ENCODE results near the gene LIN28B. TPM values are rescaled to one million over a fixed set of nuclear protein-coding genes. Genes with fewer than 3 reads are reported as not detected.
"Not testable (repeated sequence)": the region's sequence is repeated elsewhere in the genome, so short reads cannot be mapped to it uniquely, and the experiment has no call there.

LIN28B gene
- total and polyA plus RNA-seq, 8 donors: 0.22 TPM; not detected in 7

DNA sequence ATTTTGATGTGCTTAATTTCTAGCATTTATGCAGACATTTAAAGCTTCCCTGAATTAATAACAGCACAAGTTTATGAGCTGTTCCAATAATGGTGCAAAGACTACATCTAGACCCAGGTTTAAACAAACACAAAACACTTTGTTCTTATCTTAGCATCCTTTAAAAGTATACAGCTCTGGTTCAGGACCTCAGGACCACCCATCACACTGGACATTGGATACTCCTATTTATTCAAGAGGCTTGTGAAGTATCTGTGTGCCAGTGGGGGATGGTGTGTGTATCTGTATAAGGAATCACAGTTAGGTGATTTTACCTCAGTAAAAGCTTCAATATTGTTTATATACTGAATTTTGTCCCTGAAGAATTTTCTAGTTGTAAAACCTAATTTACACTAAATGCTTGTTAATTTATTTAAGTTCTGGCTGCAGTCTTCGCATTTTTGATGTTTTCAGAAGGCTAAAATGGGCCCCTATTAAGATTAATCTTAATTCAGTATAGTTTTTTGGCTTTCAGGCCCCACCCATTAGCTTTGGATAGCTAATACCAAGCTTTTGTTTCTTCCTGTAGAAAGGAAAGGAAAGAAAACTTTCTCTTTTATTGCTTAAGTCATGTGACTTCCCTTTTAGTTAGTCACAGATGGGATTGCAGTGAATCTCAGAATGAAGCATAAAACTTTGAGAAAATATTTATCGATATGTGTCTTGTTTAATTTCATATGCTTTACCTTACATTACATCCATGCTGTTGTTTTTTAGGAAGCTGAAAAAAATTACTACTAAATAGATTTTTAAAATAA lies 13.1 kb downstream of the LIN28B start:
- Histone ChIP-seq H3K4me3 (no peak overlapping the region), H3K9me3 (no peaks in the 10 kb centered on the region), H3K36me3 (no peaks in the 10 kb centered on the region), H3K27me3 (no peaks in the 10 kb centered on the region), H3K4me1 (no peaks in the 10 kb centered on the region), H3K27ac (no peak overlapping the region)
- no peak for TF ChIP-seq CTCF (IDR thresholded peaks at IDR 0.05)
- no peak for ATAC-seq
- WGBS, 2 donors: 78 to 86% methylated on average over 2 of the region's 2 CpGs
- intact Hi-C loops (cut with DNase I): no loop called here
- no peak for FAIRE-seq
- no peak for DNase-seq

DNA sequence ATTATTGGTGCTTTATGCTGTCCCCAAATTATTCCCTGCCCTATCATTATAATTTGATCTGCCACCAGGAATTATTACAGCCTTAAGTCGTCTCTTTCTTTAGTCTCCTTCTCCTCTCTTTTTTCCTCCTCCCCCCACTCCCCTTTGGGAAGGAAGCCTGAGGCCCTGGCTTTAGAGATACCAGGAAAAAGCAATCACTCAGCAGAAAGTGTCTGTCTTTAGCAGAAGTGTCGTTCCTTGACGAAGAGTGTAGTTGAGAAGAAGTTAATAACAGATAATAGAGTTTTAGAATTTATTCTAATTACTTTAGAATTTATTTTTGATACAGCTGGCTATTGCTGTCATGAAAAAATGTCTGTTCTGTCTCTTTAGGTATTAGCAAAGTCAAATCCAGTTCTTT lies 16.5 kb downstream of the LIN28B start:
- no peak for FAIRE-seq
- DNase-seq: no peak
- no peak for TF ChIP-seq CTCF (IDR thresholded peaks at IDR 0.05)
- Histone ChIP-seq H3K9me3 (no peaks in the 10 kb centered on the region), H3K4me1 (no peaks in the 10 kb centered on the region), H3K36me3 (no peaks in the 10 kb centered on the region), H3K4me3 (no peak overlapping the region), H3K27ac (no peak overlapping the region), H3K27me3 (no peaks in the 10 kb centered on the region)
- intact Hi-C loops (cut with DNase I): no loop called here
- 24 to 27% methylated on average over 3 of the region's 3 CpGs for WGBS, 2 donors
- ATAC-seq: no peak

DNA sequence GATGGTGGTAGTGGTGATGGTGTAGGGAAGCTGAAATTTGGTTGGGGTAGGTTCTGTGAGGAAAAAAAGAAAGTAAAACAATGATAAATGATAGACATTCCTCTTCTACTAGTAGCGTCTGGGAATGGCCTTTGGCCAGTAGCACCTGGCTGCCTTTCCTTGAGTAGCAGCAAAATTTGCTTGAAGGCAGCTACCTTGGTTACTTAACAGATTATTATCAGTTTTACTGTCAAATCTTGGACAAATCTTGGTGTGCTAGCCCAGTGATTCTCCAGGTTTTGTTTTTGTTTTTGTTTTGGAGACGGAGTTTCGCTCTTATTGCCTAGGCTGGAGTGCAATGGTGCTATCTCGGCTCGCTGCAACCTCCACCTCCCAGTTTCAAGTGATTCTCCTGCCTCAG lies 26.4 kb downstream of the LIN28B start:
- Histone ChIP-seq H3K36me3 (no peaks in the 10 kb centered on the region), H3K9me3 (no peaks in the 10 kb centered on the region), H3K27me3 (no peaks in the 10 kb centered on the region), H3K27ac (no peak overlapping the region), H3K4me3 (no peak overlapping the region), H3K4me1 (no peaks in the 10 kb centered on the region)
- ATAC-seq (no peak), FAIRE-seq (no peak), DNase-seq (no peak)
- WGBS, 2 donors: 84 to 85% methylated on average over 5 of the region's 5 CpGs
- intact Hi-C loops (cut with DNase I): no loop called here
- no peak for TF ChIP-seq CTCF (IDR thresholded peaks at IDR 0.05)

GRCh38 chr6:104983776-104984175 lies 26.9 kb downstream of the LIN28B start:
- intact Hi-C loops (cut with DNase I): no loop called here
- Histone ChIP-seq H3K36me3 (no peaks in the 10 kb centered on the region), H3K4me3 (no peak overlapping the region), H3K27me3 (no peaks in the 10 kb centered on the region), H3K4me1 (no peaks in the 10 kb centered on the region), H3K9me3 (no peaks in the 10 kb centered on the region), H3K27ac (no peak overlapping the region)
- no peak for DNase-seq
- FAIRE-seq: no peak
- ATAC-seq: no peak
- 64 to 71% methylated on average over 4 of the region's 4 CpGs for WGBS, 2 donors
- no peak for TF ChIP-seq CTCF (IDR thresholded peaks at IDR 0.05)

DNA sequence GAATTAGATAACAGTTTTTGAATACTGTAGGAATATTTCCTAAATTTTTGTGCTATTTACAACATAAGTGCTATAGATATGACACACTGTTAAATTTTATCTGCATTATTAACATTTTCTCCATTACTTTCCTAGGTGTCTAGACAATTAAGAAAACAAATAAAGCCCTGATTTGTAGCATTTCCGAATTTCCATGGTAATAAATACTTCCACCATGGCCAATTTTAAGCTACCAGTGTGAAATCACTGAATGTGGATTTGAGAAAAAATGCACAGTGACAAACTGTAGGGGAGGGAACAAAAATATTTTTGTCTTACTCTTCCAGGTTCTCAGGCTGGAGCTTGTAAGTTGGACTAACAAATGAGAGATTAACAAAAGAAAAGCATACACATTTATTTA lies 27.9 kb downstream of the LIN28B start:
- Histone ChIP-seq H3K4me1 (no peaks in the 10 kb centered on the region), H3K9me3 (no peaks in the 10 kb centered on the region), H3K27me3 (no peaks in the 10 kb centered on the region), H3K27ac (no peak overlapping the region), H3K4me3 (no peak overlapping the region), H3K36me3 (no peaks in the 10 kb centered on the region)
- intact Hi-C loops (cut with DNase I): no loop called here
- FAIRE-seq (no peak), ATAC-seq (no peak), DNase-seq (no peak)
- WGBS, 2 donors: 27 to 45% methylated on average over 1 of the region's 1 CpG
- TF ChIP-seq CTCF (IDR thresholded peaks at IDR 0.05): no peak

- H3K36me3 ChIP-seq; H3K27me3 ChIP-seq; H3K27ac ChIP-seq; H3K4me1 ChIP-seq; FAIRE-seq; DNase-seq; intact Hi-C loops (cut with DNase I); H3K4me3 ChIP-seq; ATAC-seq; H3K9me3 ChIP-seq: not testable (repeated sequence)
- 49 to 59% methylated on average over 4 of the region's 4 CpGs for WGBS, 2 donors
These were observed 29.0 kb downstream of the LIN28B start for GRCh38 chr6:104985875-104986274.
